Activated gamma-delta T cell (primary cell): ENCODE data around the gene CLEC4F.

Experiments
- DNase-seq: peaks from one replicate; lab custom pipeline; 2025; lab: John Stamatoyannopoulos, UW

The CLEC4F gene

DNA sequence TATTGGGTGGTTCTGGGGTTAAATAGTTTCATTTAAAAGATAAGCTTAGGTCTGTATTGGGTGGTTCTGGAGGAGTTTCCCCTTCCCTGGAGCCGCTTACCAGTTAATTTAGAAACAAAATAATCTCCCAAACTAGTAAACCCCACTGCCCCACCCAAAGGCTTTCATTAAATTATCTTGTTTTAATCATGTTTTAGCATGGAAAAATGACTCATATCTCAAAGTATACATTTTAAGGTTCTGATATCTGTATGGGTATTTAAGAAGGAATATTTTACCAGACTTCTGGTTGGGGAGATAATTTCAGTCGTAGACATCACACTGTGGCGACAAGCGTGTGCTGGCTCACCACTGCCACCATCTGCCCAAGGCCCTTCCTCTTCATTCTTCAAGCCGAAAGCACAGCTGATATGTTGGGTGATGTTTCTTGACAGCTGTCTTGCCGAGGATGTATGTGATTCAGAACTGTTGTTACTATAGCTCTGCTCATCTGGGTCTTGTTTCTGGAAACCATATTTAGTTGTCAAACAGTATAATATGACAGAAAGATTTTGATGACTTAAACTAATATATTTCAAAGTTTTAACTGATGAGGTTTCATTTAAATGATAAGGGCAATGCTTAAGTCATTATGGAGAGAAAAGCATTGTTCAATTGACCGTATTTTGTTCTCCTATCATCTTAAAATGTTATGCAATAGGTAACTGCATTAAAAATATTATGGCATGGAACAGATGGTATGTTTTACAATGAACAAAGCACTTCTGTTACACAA, 35.1 kb downstream of the CLEC4F start:
- no peak for DNase-seq

DNA sequence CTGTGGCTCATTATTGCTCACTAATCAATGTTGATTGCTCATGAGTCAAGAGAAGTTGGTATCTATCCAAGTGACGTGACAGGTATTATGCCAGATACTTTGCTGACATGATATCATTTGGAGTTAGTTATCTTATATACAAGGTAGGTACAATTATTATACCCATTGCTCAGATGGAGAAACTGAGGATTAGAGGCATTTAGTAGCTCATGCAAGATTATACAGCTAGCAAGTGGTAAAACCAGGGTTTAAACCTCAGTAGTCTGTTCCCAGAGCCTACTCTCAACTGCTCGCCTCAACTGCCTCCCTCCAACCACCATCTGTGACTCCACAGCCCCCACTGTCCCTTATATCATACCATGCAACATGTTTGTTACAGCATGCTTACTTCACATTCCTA, 36.1 kb downstream of the CLEC4F start:
- no peak for DNase-seq

DNA sequence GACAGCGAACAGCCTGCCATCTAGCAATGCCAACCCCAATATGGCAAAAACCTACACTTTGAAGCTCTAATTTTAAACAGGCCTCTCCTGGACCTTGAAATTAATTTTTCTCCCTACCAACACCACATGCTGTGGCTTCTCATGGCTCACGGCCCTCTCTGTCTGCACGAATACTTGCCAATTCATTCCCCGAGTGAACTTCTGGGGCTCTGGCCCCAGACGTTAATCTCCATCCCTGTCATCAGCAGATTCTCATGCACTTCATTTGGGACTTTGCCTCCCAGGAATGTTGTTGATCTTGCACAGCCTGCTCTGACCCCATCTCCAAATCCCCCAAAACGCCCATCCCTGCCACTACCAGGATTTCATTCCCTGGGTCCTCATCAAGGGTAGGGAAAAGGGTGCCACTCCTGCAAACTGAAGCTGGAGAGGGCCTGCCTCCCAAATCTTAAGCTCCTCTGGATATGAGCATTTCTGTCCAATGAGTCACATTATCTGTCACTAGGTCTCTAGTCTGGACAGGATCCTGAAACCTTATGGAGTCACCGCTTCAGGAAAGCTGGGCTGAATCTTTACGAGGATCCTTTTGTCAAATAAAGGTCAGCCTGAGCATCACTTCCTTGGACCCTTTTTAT, 40.4 kb downstream of the CLEC4F start:
- no peak for DNase-seq

DNA sequence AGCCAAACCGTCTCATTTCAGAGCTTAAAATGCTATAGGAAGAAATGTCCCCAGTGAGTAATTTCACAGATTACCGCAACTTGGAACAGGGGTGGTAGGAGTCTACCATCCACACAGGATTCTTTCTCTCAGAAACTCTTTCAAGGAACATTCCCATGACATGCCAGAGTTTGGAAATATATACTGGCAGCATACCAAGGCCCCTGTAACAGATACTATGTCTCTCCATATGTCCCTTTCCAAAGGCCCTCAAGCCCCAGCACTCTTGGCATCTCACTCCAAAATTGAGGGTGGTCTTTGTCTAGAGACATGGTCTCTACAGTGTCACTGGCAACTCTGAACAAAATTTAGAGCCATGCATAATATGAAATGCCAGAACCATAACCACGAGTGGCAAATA, 40.9 kb downstream of the CLEC4F start:
- no peak for DNase-seq

DNA sequence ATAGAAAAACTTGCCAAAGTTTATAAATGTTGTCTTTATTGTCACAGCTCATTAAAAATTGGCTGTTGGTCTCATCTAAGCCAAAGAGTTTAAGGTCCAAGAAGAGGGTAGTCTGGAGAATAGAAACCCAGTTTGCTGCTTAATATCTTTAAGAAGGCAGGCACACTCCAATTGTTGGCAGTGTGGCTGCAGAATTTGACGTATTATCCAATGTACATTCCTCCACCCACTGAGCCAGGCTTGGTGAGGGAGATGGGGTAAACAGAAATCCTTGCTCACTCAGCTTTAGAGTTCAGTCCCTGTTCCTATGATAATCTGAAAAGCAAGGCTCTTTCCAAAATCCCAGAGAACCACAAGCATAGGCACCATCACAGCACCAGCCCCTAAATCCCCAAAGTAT, 41.7 kb downstream of the CLEC4F start:
- DNase-seq = no peak

DNA sequence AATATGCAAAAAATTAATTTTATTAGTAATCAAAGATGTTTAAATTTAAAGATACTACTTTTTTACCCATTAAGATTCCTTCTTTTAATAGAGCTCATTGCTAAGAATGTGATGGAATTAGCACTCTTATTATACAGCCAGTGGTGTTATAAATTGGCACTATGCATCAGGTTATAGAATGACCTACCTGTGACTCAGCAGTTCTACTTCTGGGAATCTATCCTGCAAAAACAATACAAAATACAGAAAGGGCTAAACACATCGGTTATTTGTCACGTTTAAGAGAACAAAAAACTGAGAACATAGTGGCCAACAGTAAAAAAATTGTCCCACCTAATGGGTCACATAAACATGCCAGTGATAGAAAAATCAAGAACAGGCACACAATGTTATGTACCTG, 42.9 kb downstream of the CLEC4F start:
- no peak for DNase-seq

DNA sequence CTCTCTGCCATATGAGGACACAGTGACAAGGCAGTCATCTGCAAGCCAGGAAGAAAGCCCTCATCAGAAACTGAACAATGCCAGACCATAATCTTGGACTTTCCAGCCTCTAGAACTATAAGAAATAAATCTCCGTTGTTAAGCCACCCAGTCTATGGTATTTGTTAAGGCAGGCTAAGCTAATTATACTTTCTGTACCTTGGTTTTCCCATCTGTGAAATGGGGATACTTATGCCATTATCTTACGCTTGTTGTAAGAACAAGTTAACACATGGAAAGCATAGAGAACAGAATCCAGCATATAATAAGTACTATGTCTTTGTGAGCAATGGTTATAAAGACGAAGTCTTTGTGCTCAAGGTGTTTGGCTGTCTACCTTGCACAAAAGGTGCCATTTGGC, 44.1 kb downstream of the CLEC4F start:
- DNase-seq = no peak

DNA sequence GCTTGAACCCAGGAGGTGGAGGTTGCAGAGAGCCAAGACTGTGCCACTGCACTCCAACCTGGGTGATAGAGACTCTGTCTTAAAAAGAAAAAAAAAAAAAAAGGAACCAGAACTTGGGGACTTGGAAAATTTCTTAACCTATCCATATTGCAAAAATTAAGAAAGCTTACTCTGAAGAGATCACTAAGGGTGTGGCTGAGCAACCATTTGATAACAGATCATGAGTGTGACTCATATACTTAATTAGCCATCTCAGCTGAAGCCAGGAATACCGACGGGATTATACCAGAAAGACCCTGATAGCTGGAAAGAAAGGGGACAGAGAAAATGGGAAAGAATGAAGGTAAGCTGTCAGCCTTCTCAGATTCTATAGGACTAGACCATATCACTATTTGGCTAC, 45.3 kb downstream of the CLEC4F start:
- DNase-seq = no peak

DNA sequence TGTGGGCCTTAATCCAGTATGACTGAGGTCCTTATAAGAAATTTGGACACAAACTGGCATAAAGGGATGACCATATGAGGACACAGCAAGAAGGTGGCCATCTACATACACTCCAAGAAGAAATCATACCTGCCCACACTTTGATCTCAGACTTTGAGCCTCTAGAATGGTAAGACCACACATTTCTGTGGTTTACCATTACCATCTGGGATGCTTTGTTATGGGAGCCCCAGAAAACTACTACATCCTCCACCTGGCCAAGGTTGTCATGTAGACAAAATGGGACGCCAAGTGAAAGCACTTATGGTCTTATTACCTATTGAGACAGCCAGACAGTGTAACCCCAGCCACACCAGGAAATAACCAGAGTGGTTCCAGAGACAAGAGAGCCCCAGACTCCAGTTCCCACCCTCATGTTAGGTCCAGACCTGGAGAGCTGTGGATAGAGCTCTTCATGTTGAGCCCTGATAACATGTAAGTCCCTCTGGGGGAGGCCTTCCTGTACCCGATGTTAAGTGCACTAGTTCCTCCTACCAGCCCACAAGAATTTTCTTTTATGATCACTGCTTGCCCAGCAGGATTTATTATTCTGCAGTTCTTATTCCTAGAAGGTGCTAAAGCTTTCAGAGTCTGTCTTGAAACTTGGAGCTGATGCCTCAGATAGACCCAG, 47.8 kb downstream of the CLEC4F start:
- no peak for DNase-seq

DNA sequence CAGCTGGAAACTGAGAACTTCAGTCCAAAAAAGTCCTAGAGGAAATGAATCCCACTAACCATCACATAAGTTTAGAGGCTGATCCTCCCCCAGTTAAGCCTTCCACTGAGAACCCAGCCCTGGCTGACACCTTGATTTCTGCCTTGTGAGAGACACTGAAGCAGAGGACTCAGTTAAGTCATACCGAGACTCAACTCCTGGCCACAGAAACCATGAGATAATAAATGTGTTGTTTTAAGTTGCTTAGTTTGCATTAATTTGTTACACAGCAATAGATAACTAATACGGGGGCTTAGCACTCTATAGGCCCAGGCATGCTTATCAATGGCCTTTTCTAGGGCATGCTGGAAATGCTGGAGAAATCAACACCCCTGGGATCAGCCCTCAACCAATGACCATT, 49.0 kb downstream of the CLEC4F start:
- no peak for DNase-seq

DNA sequence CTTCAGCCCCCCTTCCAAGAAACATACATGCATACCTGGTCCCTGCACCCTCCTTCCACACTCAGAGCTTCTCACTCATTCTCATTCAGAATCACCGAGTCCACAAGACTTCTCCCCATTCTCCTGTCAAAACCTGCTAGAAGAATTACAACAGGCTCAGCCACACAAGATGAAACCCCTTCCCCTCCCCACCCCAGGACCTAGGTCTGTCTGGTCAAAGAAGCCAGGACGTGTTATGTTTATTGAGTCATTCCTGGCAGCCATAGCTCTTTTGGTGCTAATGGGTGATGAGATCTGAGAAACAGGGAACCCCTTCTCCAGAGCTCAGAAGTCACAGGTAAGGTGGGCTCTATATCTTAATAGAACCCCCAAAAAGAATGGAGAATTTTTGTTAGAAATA, 50.9 kb downstream of the CLEC4F start:
- no peak for DNase-seq

DNA sequence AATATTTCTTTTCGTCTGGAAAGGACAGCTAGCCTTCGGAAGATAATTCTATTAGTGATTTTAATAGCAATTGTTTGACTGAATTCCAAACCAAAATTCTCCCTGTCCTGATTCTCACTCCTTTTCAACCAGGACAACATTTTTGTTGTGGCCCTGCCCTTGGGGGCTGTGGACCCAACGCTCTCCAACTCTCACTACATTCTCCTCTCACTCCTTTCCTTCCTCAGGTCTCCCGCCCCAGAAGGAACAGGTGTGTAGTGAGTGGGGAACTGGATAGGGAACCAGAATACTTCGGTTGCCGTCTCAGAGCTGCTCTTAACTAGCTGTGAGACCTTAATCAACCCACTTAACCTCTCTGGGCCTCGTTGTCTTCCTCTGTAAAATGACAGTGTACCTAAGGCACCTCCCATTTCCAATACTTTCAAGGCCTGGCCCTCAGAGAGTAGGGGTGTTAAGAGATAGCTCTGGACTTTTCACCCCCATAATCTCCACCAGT, 51.8 kb downstream of the CLEC4F start:
- no peak for DNase-seq

DNA sequence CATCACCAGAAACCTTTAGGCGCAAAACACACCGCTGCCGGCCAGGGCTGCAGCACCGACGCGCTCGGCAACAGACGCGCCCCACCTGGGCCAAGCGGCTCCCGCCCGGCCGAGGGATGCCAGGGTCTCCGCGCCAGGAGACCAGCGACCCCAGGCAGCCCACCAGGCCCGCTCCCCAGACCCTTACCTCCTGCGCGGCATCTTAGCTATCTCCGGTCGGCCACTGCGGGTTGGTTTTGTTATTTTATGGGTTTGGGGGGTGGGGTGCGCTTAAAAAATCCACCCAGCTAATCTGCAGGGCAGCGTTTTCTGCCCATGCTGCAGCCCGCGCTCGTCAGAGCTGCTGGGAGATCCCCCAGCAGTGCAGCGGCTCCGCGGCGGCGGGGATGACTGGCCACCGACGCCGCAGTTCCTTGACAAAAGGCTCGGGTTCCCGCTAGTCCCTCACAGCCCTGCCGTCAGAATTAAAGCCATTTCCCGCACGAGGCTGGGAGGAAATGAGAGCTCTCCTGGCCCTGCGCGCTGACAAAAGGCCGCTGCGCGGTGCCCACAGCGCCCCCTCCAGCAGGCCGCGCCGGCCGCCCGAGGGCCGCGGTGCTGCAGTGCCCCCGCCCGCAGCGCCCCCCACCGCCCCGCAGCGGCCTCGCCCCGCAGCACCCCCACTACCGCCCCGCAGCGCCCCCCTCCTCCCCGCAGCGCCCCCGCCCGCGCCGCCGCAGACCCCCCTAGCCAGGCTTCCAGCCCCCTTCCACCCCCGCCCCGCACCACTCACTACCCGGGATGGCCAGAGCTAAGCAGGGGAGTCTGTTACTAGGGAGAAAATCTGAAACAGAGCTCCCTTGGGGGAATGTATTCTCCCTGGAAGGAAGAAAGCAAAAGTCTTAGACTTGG, 52.5 kb downstream of the CLEC4F start, which contains the start of gene ADD2:
ADD2 (minus strand) TSS at position 502 of the 891 bp plus-strand sequence. CDS start 61,792 bp downstream, outside the sequence.
- no peak for DNase-seq

DNA sequence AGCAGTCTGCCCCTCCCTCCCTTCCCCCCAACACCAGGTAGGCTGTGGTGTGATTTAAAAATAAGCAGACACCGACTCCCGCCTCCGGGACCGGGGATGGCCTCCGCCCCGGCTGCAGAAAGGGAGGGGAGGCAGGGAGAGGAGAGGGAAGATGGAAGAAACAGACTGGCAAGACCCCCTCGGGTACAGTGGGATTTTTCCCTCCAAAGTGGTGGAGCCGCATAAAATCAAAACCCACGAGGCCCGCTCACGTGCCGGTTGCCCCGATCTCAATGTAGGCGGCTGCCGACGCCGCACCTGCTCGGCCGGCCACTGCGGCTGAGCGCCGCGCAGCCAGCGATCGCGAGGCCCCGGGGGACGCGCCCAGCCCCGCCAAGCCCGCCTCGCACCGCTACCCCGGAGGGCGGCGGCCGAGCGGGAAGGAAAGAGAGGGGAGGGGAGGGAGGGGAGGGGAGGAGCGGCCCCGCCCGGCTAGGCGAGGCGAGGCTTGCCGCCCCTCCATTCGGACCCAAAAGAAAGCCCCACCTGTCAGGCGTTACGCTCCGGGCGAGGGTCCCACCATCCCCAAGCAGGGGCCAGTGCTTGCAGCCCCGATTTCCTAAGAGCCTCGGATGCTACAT, 53.2 kb downstream of the CLEC4F start:
- no peak for DNase-seq

DNA sequence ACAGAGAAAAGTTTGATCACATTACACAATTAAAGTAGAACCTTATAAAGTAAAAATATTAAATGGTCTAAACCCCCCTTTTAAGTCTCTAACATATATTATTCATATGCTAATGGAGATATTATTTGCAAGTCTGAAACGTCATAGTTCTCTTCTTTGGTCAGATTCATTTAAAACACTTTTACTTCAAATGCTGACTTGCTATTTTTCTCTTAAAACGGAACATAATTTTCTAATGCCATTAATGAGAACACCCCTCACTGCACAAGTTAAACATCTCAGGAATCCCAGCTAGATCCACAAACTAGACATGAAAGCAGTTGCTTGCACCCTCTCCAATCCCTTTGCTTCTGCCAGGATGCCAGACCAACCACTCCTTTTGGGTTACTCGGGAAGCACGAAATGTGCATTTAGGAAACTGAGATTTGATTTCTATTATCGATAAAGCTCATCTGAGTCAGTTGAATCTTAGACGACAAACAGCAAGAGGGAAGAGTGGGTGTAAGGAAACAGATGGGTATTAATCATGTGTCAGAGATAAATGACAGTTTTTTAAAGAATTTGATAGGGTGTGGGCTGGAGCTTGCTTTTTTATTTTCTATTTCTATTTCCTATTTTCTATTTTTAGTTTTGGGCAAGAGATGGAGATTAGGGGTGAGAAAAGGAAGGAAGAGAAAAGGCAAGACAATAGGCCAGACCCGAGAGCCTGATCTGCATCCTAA, 53.9 kb downstream of the CLEC4F start:
- DNase-seq = no peak

DNA sequence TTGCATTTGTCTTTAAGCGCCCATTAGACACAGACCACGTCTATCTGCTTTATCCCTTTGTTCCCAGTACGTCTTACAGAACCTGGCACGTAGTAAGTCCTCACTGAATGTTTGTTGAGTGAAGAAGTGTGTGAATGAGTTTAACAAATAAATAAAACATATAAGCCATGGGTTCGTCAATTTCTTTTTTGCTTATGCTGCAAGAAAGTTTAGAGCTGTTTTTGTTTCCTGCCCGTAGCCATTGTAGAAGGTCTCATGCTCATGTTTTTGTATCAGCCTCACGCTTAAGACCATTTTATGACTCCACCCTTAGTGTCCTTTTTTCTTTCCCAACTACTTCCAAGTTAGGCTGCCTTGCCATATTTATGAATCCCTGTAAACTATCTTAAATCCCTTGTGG, 54.9 kb downstream of the CLEC4F start:
- DNase-seq = no peak

DNA sequence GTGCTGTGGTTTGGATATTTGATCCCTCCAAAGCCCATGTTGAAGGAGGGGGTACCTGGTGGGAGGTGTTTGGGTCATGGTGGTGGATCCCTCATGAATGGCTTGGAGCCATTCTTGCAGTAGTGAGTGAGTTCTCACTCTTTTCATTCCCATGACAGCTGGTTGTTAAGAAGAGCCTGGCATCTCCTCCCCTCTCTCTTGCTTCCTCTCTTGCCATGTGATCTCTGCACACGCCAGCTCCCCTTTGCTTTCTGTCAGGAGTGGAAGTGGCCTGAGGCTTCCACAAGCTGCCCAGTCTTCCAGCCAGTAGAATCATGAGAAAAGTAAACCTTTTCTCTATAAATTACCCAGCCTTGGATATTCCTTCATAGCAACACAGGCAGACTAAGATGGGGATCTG, 61.0 kb downstream of the CLEC4F start:
- no peak for DNase-seq
